Peyer's patch (tissue), 4 donors: ENCODE data around the gene ZNF394.

ENCODE experiments used
- CTCF ChIP-seq, 6 experiments: fragments of 450-650 bp in 4 of 6; fragments of 200-600 bp in 2 of 6; sonication (generic) in 1 of 6; IDR thresholded peaks; one replicate each; pipeline ENCODE4 v1.5.1; 2017 to 2019; ENCODE audit warnings: antibody characterized with exemption in 6 of 6, mild to moderate bottlenecking in 3 of 6, moderate library complexity in 1 of 6
- POLR2A ChIP-seq, 2 donors: fragments of 450-650 bp; IDR thresholded peaks; one replicate each; pipeline ENCODE4 v1.5.1; 2017; ENCODE audit warnings: antibody characterized with exemption in 2 of 2, mild to moderate bottlenecking in 2 of 2, moderate library complexity in 2 of 2

- TF ChIP-seq CTCF (IDR thresholded peaks at IDR 0.05) (no peak), POLR2A (IDR thresholded peaks at IDR 0.05) (no peak)
Observed at GRCh38 chr7:99461221-99461620, 38.9 kb downstream of the ZNF394 start.
